Mesendoderm (in vitro differentiated cells): ENCODE measurements around the gene IQGAP2.

Experiments
- DNase-seq: peaks from one replicate; pipeline ENCODE4 v3.0.0; 2013
- H2AK5ac ChIP-seq: 2 replicates; pipeline ENCODE4 v1.6.1; 2013; ENCODE audit warnings: low read length, inconsistent platforms
- H2BK120ac ChIP-seq: 2 replicates; pipeline ENCODE4 v1.6.1; 2013; ENCODE audit warnings: low read depth, mild to moderate bottlenecking, low read length, moderate library complexity, mixed read lengths
- H2BK15ac ChIP-seq: replicated peaks from 2 replicates; pipeline ENCODE4 v1.6.1; 2013; ENCODE audit warnings: low read depth, mild to moderate bottlenecking, moderate library complexity
- H2BK5ac ChIP-seq: 2 replicates; pipeline ENCODE4 v1.6.1; 2013; ENCODE audit warnings: low read length, inconsistent platforms
- H3K18ac ChIP-seq: 2 replicates; pipeline ENCODE4 v1.6.1; 2013; ENCODE audit warnings: mild to moderate bottlenecking, low read length, mixed read lengths
- H3K23ac ChIP-seq: one replicate; pipeline ENCODE4 v1.6.1; 2013; ENCODE audit warnings: low read length
- H3K27ac ChIP-seq: 2 replicates; pipeline ENCODE4 v1.5.1; 2013; ENCODE audit warnings: low read depth, mild to moderate bottlenecking, inconsistent platforms, low read length, moderate library complexity
- H3K27me3 ChIP-seq: 2 replicates; pipeline ENCODE4 v1.6.1; 2013; ENCODE audit warnings: low read length, control low read depth, mild to moderate bottlenecking, inconsistent platforms; ENCODE audit not compliant: insufficient read depth, poor library complexity
- H3K36me3 ChIP-seq: 2 replicates; pipeline ENCODE4 v1.6.1; 2013; ENCODE audit warnings: low read length, inconsistent platforms; ENCODE audit not compliant: control insufficient read depth, insufficient read depth
- H3K4ac ChIP-seq: one replicate; pipeline ENCODE4 v1.6.1; 2013; ENCODE audit warnings: low read depth, mild to moderate bottlenecking, low read length, moderate library complexity
- H3K4me1 ChIP-seq: 2 replicates; pipeline ENCODE4 v1.6.1; 2013; ENCODE audit warnings: low read depth, low read length, inconsistent platforms; ENCODE audit not compliant: control insufficient read depth
- H3K4me2 ChIP-seq: 2 replicates; pipeline ENCODE4 v1.6.1; 2013; ENCODE audit warnings: low read length
- H3K4me3 ChIP-seq: 2 replicates; pipeline ENCODE4 v1.5.1; 2013; ENCODE audit warnings: mild to moderate bottlenecking, low read length
- H3K56ac ChIP-seq: one replicate; pipeline ENCODE4 v1.6.1; 2013; ENCODE audit warnings: low read length
- H3K79me1 ChIP-seq: 2 replicates; pipeline ENCODE4 v1.6.1; 2013; ENCODE audit warnings: low read length, inconsistent platforms
- H3K79me2 ChIP-seq: 2 replicates; pipeline ENCODE4 v1.6.1; 2013; ENCODE audit warnings: mild to moderate bottlenecking, low read length; ENCODE audit not compliant: control insufficient read depth, insufficient read depth
- H3K9ac ChIP-seq: 2 replicates; pipeline ENCODE4 v1.6.1; 2013; ENCODE audit warnings: low read length, inconsistent platforms
- H4K5ac ChIP-seq: one replicate; pipeline ENCODE4 v1.6.1; 2013; ENCODE audit warnings: low read length
- H4K8ac ChIP-seq: one replicate; pipeline ENCODE4 v1.6.1; 2013; ENCODE audit warnings: low read depth, mild to moderate bottlenecking, control low read depth, low read length, moderate library complexity
- WGBS: extraction: QIAGEN DNeasy Blood & Tissue Kit; methylation state at CpG from one replicate; pipeline ENCODE4 v1.1.7; 2013; ENCODE audit warnings: low lambda C conversion rate, missing lambda C conversion rate; ENCODE audit not compliant: insufficient coverage; ENCODE audit errors: extremely low coverage; 5-methylcytosine and 5-hydroxymethylcytosine counted together

Gene IQGAP2

DNA sequence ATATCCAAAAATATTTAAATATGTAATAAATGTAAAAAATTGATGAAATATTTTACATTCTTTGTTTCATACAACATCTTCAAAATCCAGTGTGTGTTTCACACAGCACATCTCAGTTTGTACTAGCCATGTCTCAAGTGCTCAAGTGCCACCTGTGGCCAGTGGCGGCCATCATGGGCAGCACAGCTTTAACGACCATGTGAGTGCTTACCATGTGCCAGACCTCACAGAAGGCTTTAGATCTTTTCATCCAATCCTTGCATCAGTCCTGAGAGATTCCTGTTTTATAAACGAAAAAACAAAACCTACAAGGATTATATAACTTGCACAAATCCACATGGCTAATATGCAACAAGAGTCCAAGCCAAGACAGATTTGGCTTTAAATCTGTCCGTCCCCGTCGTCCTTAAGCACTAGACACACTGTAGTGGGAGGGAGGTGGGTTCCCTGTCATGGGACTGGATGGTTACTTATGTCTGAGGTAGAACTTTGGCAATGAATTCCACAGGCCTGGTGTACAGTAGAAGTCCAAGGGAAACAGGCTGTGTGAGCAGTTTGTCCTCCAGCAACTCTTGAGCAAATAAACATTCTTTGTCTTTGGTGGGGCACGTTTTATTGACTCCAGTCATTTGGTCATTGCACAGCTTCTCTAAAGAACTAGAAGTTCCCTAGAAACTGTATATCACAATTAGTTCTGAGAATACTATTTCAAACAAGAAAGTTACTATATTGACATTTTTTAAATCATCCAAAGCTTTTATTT is 287.8 kb downstream of the IQGAP2 start:
- no peak overlapping the region for H2BK120ac ChIP-seq
- DNase-seq, result no peak
- no peaks in the 10 kb centered on the region for H3K79me2 ChIP-seq
- H4K8ac ChIP-seq, result no peak overlapping the region
- H3K56ac ChIP-seq, result peak overlapping the region; percentile 11
- no peaks in the 10 kb centered on the region for H3K36me3 ChIP-seq
- no CpG with 5 or more reads among the region's 7 CpGs for WGBS
- no peaks in the 10 kb centered on the region for H3K4me1 ChIP-seq
- H3K4me2 ChIP-seq, result no peak overlapping the region
- H3K27ac ChIP-seq, result no peak overlapping the region
- no peak overlapping the region for H3K9ac ChIP-seq
- H3K79me1 ChIP-seq, result no peaks in the 10 kb centered on the region
- no peaks in the 10 kb centered on the region for H3K27me3 ChIP-seq
- no peak overlapping the region for H3K18ac ChIP-seq
- no peak overlapping the region for H2BK5ac ChIP-seq
- no peak overlapping the region for H2BK15ac ChIP-seq
- no peak overlapping the region for H2AK5ac ChIP-seq
- no peak overlapping the region for H4K5ac ChIP-seq
- H3K4ac ChIP-seq, result no peak overlapping the region
- H3K23ac ChIP-seq, result no peak overlapping the region
- no peak overlapping the region for H3K4me3 ChIP-seq

- no peak overlapping the region for H3K4me3 ChIP-seq
- H4K5ac ChIP-seq, result no peak overlapping the region
- H3K4ac ChIP-seq, result no peak overlapping the region
- no peak overlapping the region for H2BK15ac ChIP-seq
- no peak overlapping the region for H2BK120ac ChIP-seq
- WGBS, result no CpG with 5 or more reads among the region's 5 CpGs
- H3K23ac ChIP-seq, result no peak overlapping the region
- H2BK5ac ChIP-seq, result no peak overlapping the region
- H3K27ac ChIP-seq, result no peak overlapping the region
- H3K56ac ChIP-seq, result no peak overlapping the region
- no peaks in the 10 kb centered on the region for H3K36me3 ChIP-seq
- no peaks in the 10 kb centered on the region for H3K79me2 ChIP-seq
- no peaks in the 10 kb centered on the region for H3K79me1 ChIP-seq
- no peak overlapping the region for H3K9ac ChIP-seq
- no peak overlapping the region for H3K4me2 ChIP-seq
- no peaks in the 10 kb centered on the region for H3K4me1 ChIP-seq
- no peak overlapping the region for H2AK5ac ChIP-seq
- no peak overlapping the region for H4K8ac ChIP-seq
- H3K18ac ChIP-seq, result no peak overlapping the region
- peak; percentile 53 for DNase-seq
- H3K27me3 ChIP-seq, result no peaks in the 10 kb centered on the region
These were observed 288.6 kb downstream of the IQGAP2 start for GRCh38 chr5:76691467-76692273.

DNA sequence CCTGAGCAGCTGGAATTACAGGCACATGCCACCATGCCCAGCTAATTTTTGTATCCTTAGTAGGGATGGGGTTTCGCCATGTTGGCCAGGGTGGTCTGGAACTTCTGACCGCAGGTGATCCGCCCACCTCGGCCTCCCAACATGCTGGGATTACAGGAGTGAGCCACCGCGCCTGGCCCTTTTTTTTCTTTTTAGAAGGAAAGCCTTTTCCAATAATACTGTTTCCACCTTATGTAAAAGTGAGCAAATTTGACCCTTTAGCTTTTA is 289.1 kb downstream of the IQGAP2 start:
- Histone ChIP-seq H3K4me2 (no peak overlapping the region), H2AK5ac (no peak overlapping the region), H3K36me3 (no peaks in the 10 kb centered on the region), H3K23ac (no peak overlapping the region), H3K56ac (no peak overlapping the region), H2BK120ac (no peak overlapping the region), H3K4ac (no peak overlapping the region), H2BK15ac (no peak overlapping the region), H3K79me1 (no peaks in the 10 kb centered on the region), H3K9ac (no peak overlapping the region), H3K27me3 (no peaks in the 10 kb centered on the region), H4K8ac (no peak overlapping the region), H4K5ac (no peak overlapping the region), H3K4me3 (no peak overlapping the region), H2BK5ac (no peak overlapping the region), H3K27ac (no peak overlapping the region), H3K4me1 (no peaks in the 10 kb centered on the region), H3K79me2 (no peaks in the 10 kb centered on the region), H3K18ac (no peak overlapping the region)
- no peak for DNase-seq
- WGBS, result no CpG with 5 or more reads among the region's 6 CpGs

GRCh38 chr5:76692651-76693050 is 289.6 kb downstream of the IQGAP2 start:
- Histone ChIP-seq H3K4me1 (no peaks in the 10 kb centered on the region), H2BK15ac (no peak overlapping the region), H3K18ac (no peak overlapping the region), H3K56ac (no peak overlapping the region), H3K27me3 (no peaks in the 10 kb centered on the region), H2BK5ac (no peak overlapping the region), H3K4me2 (no peak overlapping the region), H3K79me2 (no peaks in the 10 kb centered on the region), H3K4ac (no peak overlapping the region), H3K79me1 (no peaks in the 10 kb centered on the region), H3K23ac (no peak overlapping the region), H3K36me3 (no peaks in the 10 kb centered on the region), H4K8ac (no peak overlapping the region), H2BK120ac (no peak overlapping the region), H2AK5ac (no peak overlapping the region), H4K5ac (no peak overlapping the region), H3K4me3 (no peak overlapping the region), H3K9ac (no peak overlapping the region), H3K27ac (no peak overlapping the region)
- WGBS, result no CpG with 5 or more reads among the region's 3 CpGs
- no peak for DNase-seq

DNA sequence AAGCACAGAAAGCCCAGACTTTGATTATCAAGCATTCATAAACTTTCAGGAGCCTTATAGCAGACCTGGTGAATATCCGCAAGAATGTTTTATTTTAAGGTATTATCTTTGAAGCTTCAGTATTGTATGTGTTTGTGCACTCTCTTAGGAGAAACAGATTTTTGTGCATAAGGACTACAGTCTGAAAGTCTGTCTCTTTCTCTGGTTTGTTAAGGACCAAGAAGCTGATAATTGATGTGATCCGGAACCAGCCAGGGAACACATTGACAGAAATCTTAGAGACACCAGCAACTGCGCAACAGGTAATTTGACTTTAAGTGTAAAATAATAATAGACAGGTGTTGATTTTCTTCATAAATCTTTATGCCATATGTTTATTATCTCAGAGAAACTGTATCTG is 290.1 kb downstream of the IQGAP2 start:
- Histone ChIP-seq H3K79me2 (no peaks in the 10 kb centered on the region), H3K36me3 (no peaks in the 10 kb centered on the region), H3K4me2 (no peak overlapping the region), H2BK5ac (no peak overlapping the region), H3K9ac (no peak overlapping the region), H3K27ac (no peak overlapping the region), H3K4me1 (no peaks in the 10 kb centered on the region), H4K8ac (no peak overlapping the region), H2BK15ac (no peak overlapping the region), H4K5ac (no peak overlapping the region), H3K4me3 (no peak overlapping the region), H2AK5ac (no peak overlapping the region), H3K56ac (no peak overlapping the region), H3K79me1 (no peaks in the 10 kb centered on the region), H3K4ac (no peak overlapping the region), H3K18ac (no peak overlapping the region), H3K23ac (no peak overlapping the region), H3K27me3 (no peaks in the 10 kb centered on the region), H2BK120ac (no peak overlapping the region)
- no peak for DNase-seq
- WGBS, result no CpG with 5 or more reads among the region's 3 CpGs
